NOMO-1 treated with dmso at 0.1 percent for 144 hours (cell line): ENCODE data around the gene BLM.

Experiments used
- DNase-seq: peaks from one replicate; lab custom pipeline; 2025; ENCODE audit not compliant: unreplicated experiment; lab: John Stamatoyannopoulos, UW

BLM gene

DNA sequence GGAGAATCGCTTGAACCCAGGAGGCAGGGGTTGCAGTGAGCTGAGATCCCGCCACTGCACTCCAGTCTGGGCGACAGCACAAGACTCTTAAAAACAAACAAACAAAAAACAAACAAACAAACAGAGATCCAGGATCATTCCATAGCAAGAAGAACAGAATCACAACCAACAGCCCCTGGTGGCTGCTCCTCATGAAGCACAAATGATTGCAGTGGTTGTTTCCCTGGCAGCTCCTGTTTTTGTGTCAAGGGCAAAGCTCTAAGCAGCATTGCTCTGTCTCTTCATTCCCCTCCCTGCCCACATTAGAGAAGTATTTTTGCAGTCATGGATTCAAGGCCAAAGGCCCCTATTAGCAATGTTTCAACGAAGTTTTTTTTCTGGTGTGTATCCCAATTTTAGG, 25.8 kb upstream of the BLM start:
- DNase-seq = no peak

DNA sequence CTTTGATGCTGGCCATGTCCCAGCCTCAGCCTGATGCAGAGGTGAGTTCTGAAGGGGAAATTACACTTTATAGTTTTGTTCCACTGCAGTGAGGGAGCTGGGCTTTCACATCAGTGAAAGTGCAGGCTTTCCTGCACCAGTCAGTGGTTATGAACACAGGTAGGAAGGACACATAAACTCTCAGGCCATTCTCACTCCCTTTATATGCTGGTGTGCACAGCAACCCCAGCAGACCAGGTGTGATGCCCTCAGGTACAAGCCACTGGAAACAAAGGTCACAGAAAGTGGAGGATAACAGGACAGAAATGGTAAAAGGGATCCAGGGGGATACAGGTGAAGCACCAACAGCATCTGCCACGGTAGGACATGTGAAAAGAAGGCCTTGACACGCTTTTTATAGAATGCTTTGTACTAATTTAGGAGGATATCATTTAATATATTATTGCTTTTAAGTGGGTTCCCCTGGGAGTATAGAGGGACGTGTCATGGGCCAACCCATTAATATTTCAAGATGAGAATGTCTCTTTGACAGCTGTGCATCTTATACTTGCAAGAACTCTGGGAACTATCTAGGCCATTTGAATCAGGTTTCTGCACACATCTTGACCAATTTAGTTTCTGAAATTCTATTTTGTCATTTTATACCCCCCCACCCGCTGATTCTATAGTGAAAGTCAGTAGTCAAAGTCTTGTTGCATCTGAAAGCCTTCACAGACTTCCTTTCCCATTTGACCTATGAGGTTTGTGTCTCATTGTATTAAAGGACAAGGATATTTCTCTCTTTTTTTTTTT, 25.0 kb upstream of the BLM start:
- no peak for DNase-seq

DNA sequence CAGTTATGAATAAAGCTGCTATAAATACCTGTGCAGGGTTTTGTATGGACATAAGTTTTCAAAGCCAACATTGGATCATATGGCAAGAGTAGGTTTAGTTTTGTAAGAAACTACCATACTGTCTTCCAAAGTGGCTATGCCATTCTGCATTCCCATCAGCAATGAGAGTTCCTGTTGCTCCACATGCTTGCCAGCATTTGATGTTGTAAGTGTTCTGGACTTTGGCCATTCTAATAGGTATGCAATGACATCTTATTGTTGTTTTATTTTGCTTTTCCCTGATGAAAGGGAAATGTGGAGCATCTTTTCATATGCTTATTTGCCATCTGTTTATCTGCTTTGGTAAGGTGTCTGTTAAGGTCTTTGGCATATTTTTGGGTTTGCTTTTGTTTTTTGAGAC, 22.2 kb upstream of the BLM start:
- no peak for DNase-seq

DNA sequence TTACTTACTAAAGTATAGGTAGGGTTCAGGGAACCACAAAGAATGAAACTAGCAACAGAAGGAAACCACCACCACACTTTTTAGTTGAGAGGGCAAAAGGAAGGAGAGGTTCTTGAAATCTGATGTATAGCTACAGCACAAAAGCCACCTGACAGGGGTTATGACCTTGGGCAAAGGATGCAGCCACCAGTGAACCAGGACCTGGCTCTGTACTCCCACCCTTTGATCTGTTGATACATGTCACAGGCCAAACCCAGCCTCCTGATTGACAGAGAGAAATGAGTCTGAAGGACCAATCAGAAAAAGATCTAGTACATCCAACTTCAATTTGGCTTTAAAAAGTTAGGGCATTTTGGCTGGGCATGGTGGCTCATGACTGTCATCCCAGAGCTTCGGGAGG, 20.0 kb upstream of the BLM start:
- no peak for DNase-seq

DNA sequence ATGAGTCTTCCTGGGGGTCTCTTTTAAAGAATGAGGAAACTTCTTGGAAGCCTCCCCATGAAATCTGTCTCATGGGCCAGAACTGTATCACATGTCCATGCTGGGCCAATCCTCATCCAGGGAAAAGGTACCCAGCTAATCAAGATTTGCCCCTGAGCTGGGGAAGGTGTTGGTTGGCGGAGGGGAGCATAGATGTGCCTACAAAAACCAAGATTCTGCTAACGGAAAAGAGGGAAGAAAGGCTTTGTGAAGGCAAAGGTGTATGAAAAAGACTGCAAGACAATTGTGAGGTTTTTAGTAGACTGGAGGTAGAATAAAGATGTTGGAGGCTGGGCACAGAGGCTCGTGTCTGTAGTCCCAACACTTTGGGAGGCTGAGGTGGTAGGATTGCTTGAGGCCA, 18.5 kb upstream of the BLM start:
- no peak for DNase-seq

DNA sequence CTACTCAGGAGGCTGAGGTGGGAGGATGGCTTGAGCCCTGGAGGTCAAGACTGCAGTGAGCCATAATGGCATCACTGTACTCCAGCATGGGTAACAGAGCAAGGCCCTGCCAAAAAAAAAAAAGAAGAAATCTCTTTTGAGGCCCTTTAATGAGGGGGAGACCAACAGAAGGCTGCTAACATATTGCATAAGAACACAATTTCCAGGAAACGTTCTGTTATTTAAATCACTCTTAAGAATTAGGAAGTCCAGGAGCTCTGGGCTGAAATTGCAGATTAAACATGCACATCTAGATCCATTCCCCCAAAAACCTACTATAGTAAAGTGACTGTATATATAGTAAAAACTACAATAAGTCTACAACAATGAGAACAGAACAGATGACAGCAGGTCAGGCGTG, 16.1 kb upstream of the BLM start:
- DNase-seq = peak; percentile 69

DNA sequence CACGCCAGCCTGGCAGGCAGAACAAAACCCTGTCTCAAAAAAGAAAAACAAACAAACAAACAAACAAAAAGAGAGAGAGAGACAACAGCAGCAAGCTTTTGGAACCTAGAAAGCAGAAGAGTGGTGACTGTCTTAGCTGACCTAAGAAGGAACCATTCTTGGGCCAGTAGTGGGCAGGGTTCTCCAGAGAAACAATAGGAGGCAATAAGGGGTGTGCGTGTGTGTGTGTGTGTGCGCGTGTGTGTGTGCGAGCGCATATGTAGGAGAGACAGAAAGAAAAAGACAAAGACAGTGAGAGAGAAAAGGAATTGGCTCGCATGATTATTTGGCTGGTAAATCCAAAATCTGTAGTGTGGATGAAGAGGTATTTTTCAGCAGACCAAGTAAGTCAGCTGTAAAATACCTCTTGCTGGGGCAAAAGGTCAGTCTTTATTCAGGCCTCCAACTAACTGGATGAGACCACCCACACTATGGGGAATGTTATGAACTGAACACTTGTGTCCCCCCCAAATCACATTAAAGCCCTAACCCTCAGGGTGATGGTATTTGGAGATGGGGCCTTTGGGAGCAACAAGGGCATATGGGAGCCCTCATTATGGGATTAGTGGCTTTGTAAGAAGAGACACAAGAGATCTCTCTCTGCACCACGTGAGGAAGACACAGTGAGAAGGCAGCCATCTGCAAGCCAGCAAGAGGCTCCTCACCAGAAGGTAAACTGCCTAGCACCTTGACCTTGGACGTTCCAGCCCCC, 15.1 kb upstream of the BLM start:
- DNase-seq = peak; percentile 70

DNA sequence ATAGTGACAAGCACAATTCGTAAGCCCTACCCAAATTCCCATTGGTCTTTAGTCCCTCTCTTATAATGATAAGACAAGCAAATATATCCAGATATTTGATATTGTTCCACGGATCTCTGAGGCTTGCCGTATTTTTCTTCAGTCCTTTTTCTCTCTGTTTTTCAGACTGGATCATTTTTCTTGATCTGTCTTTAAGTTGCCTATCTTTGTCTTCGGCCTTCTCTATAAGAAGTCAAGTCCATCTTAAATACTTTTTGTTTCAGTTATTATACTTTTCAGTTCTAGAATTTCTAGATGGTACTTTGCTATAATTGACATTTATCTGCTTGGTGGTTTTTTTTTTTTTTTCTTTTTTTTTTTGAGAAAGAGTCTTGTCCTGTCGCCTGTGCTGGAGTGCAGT, 13.7 kb upstream of the BLM start:
- DNase-seq = no peak

DNA sequence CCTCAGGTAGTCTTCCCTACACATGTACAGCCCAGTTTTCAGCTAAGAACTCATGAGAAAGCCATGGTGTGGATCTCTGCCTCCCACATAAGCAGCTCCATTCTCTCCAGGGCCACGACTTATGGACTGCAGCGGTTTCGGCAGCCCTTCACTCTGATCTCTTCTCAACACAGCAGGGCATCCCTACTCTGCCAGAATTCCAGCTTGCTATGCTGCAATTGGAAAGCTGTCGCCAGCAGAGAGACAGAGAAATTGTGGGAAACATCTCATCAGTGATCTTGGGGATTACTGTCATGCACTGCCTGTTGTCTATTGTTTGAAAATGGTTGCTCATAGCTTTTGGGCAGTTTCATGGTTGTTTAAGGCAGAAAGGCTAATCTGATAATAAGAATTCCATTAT, 11.9 kb upstream of the BLM start:
- DNase-seq = no peak

DNA sequence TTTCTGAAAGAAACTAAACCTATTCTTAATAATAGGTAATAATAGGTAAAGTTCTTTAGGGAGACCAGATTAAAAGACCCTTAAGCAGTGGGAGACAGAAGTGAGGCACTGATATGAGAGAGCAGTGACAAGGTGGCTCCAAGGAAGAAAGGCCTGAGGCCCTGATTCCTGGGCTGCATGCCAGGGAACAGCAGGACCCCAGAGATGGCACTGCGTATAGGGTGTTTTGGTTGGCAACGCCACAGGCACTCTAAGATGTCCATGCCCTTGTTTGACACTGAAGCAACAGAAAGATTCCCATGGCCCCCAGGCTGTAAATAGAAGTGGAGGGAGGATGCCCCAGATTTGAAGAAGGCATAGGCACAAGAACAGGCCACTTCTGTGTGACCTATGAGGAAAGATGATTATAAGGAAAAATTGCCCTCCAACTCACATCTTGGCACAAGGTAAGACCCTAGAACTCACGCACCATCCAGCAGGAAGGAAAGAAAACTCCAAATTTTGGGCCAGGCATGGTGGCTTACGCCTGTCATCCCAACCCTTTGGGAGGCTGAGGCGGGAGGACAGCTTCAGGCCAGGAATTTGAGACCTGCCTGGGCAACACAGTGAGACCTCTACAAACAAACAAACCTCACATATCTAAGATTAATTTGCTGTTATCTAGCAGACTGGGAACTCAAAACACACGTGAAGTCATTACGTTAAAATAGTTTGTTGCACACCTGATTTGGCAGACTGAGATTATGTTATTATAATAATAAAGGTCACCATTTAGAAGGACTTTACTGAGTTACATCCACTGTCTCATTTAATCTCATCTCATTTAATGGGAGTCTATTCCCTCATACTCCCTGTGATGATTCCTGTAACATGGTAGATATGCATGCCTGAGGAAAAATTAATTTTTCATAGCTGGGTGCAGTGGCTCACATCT, 10.5 kb upstream of the BLM start:
- no peak for DNase-seq

DNA sequence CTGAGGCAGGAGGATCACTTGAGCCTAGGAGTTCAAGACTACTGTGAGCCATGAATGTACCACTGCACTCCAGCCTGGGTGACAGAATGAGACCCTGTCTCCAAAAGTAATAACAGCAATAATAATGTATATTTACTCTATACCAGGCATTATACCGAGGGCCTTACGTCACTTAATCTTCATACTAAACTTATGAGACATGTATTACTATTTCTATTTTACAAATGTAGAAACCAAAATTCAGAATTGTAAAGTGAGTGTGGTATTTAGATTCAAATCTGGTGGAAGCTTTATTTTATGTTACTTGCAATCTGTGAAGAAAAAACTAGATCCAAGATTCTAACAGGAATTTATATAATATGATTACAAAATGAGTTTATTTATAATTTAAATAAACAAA, 9.7 kb upstream of the BLM start:
- no peak for DNase-seq

DNA sequence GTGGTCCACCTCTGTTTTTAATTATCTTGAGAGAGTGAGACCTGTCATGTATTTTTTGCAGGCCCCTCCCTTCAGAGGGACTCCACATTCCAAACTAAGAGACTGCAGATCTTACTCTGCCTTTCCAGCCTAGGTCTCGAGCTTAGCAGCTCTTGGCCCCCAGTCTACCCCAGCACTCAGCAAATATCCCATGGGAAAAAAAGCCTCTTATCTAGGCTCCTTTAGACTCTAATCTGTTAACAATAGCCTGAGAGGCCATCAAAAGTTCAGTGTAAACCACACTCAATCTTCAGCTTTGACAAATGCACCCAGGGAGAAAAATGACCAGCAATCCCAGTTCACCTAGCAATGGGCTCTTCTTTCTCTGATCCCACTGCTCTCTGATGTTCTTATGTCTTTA, 8.6 kb upstream of the BLM start:
- no peak for DNase-seq

DNA sequence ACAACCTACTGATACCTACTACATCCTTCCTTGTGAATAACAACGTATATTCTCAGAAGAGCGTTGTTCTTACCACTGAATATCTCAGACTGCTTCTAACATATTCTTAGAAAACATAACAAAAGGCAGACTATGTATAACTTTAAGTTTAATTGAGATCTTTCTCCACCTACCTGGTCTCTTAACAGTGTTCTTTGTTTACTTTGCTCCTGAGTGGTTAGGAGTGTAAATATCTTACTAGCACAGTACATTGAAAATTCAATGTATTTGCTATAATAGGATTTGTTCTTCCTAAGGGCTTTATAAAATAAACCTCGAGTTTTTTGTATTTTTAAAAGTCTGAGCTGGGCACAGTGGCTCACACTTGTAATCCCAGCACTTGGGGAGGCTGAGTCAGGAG, 7.9 kb upstream of the BLM start:
- DNase-seq = no peak

DNA sequence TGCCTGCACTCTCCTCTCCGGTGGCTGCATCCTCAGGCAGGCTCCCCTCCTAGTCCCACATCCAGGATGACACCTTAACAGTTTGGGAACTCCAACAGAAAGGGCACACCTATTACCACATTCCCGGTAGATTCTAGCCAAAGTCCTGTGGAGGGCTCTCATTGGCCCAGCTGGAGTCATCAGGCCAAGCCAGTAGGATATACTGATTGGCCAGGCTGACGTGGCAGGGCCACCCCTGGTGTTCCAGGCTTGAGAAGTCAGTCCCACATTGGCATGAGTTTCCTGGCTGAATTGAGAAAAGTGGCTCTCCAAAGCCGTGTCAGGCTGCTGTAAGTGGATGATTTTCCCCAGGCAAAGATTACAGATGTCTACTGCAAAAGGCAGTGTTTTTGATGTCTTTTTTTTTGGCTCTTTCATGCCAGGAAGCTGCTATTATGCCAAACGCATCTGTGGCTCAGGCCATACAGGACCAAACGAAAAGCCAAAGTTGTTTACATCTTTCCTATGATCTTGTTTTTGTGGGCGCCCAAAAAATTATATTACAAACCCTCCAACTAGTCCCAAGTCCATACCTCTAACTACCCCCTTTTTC, 6.6 kb upstream of the BLM start:
- no peak for DNase-seq

DNA sequence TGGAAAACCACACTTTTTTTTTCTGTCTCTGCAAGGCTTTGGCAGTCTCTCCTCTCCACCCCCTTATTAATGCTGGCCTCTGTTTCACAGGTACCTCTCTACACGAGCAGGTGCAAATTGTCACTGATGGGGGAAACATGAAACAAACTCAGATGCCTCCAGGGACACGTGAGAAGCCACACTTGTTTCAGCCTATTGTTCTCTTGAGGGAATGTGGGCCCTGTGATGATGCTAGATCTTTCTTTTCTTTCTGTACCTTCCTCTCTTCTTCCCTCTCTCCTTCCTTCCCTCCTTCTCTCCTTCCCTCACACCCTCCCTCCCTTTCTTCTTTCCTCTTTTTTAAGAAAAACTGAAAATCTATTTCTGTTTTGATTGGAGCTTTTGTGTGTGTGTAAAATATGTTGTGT, 5.7 kb upstream of the BLM start:
- no peak for DNase-seq

DNA sequence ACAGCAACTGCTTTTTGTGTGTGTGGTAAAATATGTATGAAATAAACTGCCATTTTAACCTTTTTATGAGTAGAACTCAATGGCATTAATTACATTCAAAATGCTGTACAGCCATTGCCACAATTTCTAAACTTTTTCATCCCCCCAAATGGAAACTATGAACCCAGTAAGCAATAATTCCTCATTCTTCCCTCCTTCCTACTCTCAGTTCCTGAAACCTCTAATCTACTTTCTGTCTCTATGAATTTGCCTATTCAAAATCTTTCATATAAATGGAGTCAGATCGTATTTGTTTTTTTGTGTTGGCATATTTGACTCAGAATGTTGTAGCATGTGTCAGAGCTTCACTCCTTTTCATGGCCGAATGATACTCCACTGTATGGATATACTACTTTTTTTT, 5.3 kb upstream of the BLM start:
- DNase-seq = no peak

DNA sequence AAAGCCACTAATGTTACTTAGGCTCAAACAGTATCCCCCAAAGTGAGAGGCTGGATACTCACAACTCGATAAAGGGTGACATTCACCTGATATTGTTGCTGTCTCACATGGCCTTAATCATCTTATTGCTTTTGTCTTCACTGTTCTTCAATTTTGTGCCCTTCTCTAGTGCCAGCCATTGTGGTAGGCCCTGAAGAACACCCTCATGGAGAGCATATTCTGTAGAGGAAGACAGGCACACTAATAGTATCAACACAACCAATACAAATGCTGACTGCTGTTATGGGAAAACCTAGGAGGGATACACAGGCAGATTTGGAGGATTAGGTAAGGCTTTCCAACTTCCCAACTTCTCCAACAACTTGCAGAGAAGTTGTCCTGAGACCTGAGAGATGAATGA, 4.1 kb upstream of the BLM start:
- no peak for DNase-seq

DNA sequence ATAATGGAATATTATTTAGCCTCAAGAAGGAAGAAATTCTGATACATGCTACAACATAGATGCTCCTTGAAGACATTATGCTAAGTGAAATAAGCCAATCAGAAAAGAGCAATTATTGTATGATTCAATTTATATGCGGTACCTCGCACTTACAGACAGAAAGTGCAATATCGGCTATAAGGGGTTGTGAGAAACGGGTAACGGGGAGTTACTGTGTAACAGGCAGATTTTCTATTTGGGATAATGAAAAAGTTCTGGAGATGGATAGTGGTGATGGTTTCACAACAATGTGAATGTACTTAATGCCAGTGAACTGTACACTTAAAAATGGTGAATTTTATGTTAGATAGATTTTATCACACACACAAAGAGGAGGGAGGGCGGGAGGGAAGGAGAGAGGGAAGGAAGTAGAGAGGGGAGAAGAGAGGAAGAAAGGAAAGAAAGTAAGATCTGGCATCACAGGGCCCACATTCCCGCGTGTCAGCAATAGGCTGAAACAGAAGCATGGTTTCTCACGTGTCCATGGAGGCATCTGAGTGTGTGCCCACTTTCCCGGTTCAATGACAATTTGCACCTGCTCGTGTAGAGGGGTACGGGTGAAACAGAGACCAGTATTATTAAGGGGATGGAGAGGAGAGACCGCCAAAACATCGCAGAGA, 700 bp upstream of the BLM start:
- no peak for DNase-seq

DNA sequence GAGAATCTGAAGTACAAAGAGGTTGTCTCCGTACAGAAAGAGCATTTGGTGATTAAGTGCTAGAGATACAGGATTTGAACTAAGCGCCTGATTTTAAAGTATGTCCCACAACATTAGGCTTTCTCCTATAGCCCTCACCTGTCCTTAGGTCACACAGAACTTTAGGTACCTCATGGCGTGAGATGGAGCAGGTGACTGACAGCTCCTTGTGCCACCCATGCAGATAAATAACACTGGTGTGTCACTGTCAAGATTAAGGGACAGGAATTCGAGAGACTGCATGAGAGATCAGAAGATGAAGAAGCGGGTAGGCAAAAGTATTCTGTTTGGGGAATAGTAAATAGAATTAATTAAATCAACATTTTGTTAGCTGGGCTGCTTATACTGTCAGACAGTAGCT, 1.1 kb downstream of the BLM start:
- DNase-seq = no peak

DNA sequence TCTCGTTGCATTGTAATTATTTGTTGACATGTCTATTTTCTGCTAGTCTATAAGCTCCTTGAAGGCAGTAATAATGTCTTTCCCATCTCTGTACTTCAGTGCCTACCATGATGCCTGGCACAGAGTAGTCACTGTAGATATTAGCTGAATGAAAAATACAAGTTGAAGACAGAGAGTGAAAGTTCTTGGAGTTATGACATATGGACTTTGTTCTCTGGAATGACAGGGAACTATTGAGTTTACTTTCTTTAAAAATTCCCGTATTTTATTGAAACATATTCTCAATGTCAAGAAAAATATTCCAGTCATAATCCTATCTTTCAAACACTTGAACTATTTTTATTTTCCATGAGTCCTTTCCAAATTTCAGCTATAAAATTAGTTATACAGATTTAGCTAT, 3.0 kb downstream of the BLM start:
- no peak for DNase-seq

DNA sequence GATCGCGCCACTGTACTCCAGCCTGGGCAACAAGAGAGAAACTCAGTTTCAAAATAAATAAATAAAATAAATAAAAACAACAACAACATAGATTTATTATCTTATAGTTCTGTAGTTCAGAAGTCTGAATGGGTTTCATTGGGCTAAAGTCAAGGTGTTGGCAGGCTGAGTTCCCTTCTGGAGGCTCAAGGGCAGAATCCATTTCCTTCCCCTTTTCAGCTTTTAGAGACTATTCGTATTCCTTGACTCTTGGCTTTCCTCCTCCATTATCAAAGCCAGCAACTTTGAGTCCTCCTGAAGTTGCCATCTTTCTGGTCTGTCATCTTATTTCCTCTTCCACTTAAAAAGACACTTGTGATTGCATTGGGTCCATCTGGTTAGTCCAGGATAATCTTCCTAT, 12.1 kb downstream of the BLM start:
- no peak for DNase-seq
